OCI-LY7 (cell line): ENCODE results near the gene KLHL17. TPM values are rescaled to one million over a fixed set of nuclear protein-coding genes. Genes with fewer than 3 reads are reported as not detected.

Source experiments
- BruUV-seq: library from RNA; stranded (reverse); fragments of 400-500 nt; replicated peaks from 2 replicates; lab custom pipeline; 2021; lab: Mats Ljungman, UMichigan
- CTCF ChIA-PET: fragments of 300-600 bp; sonication (Branson Sonifier 250); formaldehyde crosslinking; loops from one replicate; lab custom pipeline; 2022; ENCODE audit warnings: antibody characterized with exemption; ENCODE audit not compliant: unreplicated experiment; lab: Charles Lee
- POLR2A ChIA-PET: fragments of 300-600 bp; sonication (Branson Sonifier 250); formaldehyde crosslinking; loops from one replicate; lab custom pipeline; 2022; ENCODE audit warnings: antibody characterized with exemption; lab: Charles Lee
- DNase-seq: peaks from one replicate; pipeline ENCODE4 v3.0.0-alpha.2; 2015; ENCODE audit warnings: low spot score
- H2AFZ ChIP-seq: fragments of 200-600 bp; sonication (generic), shearing (Covaris generic); 2 replicates; pipeline ENCODE4 v1.6.1; 2014; ENCODE audit warnings: mild to moderate bottlenecking, antibody characterized with exemption, low read length, moderate library complexity
- H3K27ac ChIP-seq: fragments of 200-600 bp; sonication (generic); 2 replicates; pipeline ENCODE4 v1.5.1; 2014; ENCODE audit warnings: mixed run types, low read depth, mild to moderate bottlenecking, moderate library complexity, low read length, inconsistent platforms; ENCODE audit not compliant: poor library complexity, severe bottlenecking
- H3K36me3 ChIP-seq: fragments of 200-600 bp; sonication (generic); 2 replicates; pipeline ENCODE4 v1.6.1; 2014; ENCODE audit warnings: mild to moderate bottlenecking, antibody characterized with exemption, low read length, moderate library complexity, mixed read lengths; ENCODE audit not compliant: insufficient read depth
- H3K4me1 ChIP-seq: fragments of 200-600 bp; sonication (generic); 2 replicates; pipeline ENCODE4 v1.5.1; 2014; ENCODE audit warnings: mild to moderate bottlenecking, low read length; ENCODE audit not compliant: insufficient read depth, poor library complexity, severe bottlenecking
- H3K4me2 ChIP-seq: fragments of 200-600 bp; sonication (generic); 2 replicates; pipeline ENCODE4 v1.6.1; 2014; ENCODE audit warnings: mild to moderate bottlenecking, low read length
- H3K4me3 ChIP-seq: fragments of 200-600 bp; sonication (generic); 2 replicates; pipeline ENCODE4 v1.5.1; 2014; ENCODE audit warnings: mild to moderate bottlenecking, low read depth, low read length; ENCODE audit not compliant: poor library complexity, severe bottlenecking
- H3K79me2 ChIP-seq: fragments of 200-600 bp; sonication (generic); 2 replicates; pipeline ENCODE4 v1.6.1; 2016; ENCODE audit warnings: low read depth, mild to moderate bottlenecking, low read length, moderate library complexity, mixed read lengths; ENCODE audit not compliant: insufficient read depth
- H3K9me2 ChIP-seq: fragments of 200-600 bp; sonication (generic); 2 replicates; pipeline ENCODE4 v1.6.1; 2016; ENCODE audit warnings: mild to moderate bottlenecking, low read length, mixed read lengths; ENCODE audit not compliant: insufficient read depth
- H3K9me3 ChIP-seq: fragments of 200-600 bp; sonication (generic); 2 replicates; pipeline ENCODE4 v1.6.1; 2014; ENCODE audit warnings: mild to moderate bottlenecking, mixed run types, low read length, mixed read lengths
- H4K20me1 ChIP-seq: fragments of 200-600 bp; sonication (generic); 2 replicates; pipeline ENCODE4 v1.6.1; 2014; ENCODE audit warnings: mild to moderate bottlenecking, antibody characterized with exemption, low read length, moderate library complexity, mixed read lengths; ENCODE audit not compliant: insufficient read depth
- EZH2phosphoT487 ChIP-seq: fragments of 200-600 bp; sonication (generic); IDR thresholded peaks from 2 replicates; pipeline ENCODE4 v1.6.1; 2018; ENCODE audit warnings: low read depth, borderline replicate concordance, mild to moderate bottlenecking, mixed run types, antibody characterized with exemption, low read length, moderate library complexity, mixed read lengths
- intact Hi-C: fragments of 100-400 bp; cut with micrococcal nuclease; formaldehyde crosslinking; loops from one replicate; pipeline ENCODE4 v1.10.0; 2022; ENCODE audit not compliant: unreplicated experiment
- total RNA-seq, 2 experiments: library from RNA; depleted of rRNA in 1 of 2; stranded (reverse); fragments of >200 nt in 1 of 2; shearing (Covaris generic) in 1 of 2; gene quantifications; 2 replicates each; pipeline ENCODE4 v1.2.3, GENCODE V29; 2014 to 2022
- TF ChIP-seq, protein P1 (sequence below): fragments of 200-600 bp; sonication (generic); conservative IDR thresholded peaks from 2 replicates; pipeline ENCODE4 v1.5.1; 2014; ENCODE audit warnings: mild to moderate bottlenecking, antibody characterized with exemption, low read length, moderate library complexity, mixed read lengths

KLHL17 gene
- total RNA-seq, 2 experiments from 2014 or later: 21.7 to 23.3 TPM

- no peak overlapping the region for H3K27ac ChIP-seq
Measured at GRCh38 chr1:917076-917459, 43.3 kb upstream of the KLHL17 start.

GRCh38 chr1:917466-918091, 42.8 kb upstream of the KLHL17 start:
- POLR2A ChIA-PET: no interaction called here
- Histone ChIP-seq H2AFZ (no peak overlapping the region), H3K79me2 (no peaks in the 10 kb centered on the region), H4K20me1 (no peaks in the 10 kb centered on the region), H3K4me1 (peaks cover 18% of the 10 kb centered on the region), H3K4me2 (no peak overlapping the region), H3K9me3 (no peaks in the 10 kb centered on the region), H3K4me3 (no peak overlapping the region), H3K27ac (no peak overlapping the region), H3K9me2 (no peaks in the 10 kb centered on the region), H3K36me3 (no peaks in the 10 kb centered on the region)
- intact Hi-C loops: no loop called here
- no peak for DNase-seq
- TF ChIP-seq, protein P1, sequence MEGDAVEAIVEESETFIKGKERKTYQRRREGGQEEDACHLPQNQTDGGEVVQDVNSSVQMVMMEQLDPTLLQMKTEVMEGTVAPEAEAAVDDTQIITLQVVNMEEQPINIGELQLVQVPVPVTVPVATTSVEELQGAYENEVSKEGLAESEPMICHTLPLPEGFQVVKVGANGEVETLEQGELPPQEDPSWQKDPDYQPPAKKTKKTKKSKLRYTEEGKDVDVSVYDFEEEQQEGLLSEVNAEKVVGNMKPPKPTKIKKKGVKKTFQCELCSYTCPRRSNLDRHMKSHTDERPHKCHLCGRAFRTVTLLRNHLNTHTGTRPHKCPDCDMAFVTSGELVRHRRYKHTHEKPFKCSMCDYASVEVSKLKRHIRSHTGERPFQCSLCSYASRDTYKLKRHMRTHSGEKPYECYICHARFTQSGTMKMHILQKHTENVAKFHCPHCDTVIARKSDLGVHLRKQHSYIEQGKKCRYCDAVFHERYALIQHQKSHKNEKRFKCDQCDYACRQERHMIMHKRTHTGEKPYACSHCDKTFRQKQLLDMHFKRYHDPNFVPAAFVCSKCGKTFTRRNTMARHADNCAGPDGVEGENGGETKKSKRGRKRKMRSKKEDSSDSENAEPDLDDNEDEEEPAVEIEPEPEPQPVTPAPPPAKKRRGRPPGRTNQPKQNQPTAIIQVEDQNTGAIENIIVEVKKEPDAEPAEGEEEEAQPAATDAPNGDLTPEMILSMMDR: no peak
- TF ChIP-seq EZH2phosphoT487: no peak
- CTCF ChIA-PET: no interaction called here
- no TSS peak for BruUV-seq

More at GRCh38 chr1:917076-917459, 43.3 kb upstream of the KLHL17 start:
- no peaks in the 10 kb centered on the region for H4K20me1 ChIP-seq
- intact Hi-C loops: no loop called here
- no peaks in the 10 kb centered on the region for H3K36me3 ChIP-seq
- ChIA-PET POLR2A (no interaction called here), CTCF (no interaction called here)
- no peak overlapping the region for H3K4me3 ChIP-seq
- H3K9me2 ChIP-seq: no peaks in the 10 kb centered on the region
- no peak overlapping the region for H3K4me2 ChIP-seq
- no peaks in the 10 kb centered on the region for H3K79me2 ChIP-seq
- DNase-seq: no peak
- TF ChIP-seq EZH2phosphoT487: no peak
- TF ChIP-seq, protein P1: no peak
- H3K4me1 ChIP-seq: peaks cover 18% of the 10 kb centered on the region
- H2AFZ ChIP-seq: no peak overlapping the region
- no peaks in the 10 kb centered on the region for H3K9me3 ChIP-seq
- no TSS peak for BruUV-seq

DNA sequence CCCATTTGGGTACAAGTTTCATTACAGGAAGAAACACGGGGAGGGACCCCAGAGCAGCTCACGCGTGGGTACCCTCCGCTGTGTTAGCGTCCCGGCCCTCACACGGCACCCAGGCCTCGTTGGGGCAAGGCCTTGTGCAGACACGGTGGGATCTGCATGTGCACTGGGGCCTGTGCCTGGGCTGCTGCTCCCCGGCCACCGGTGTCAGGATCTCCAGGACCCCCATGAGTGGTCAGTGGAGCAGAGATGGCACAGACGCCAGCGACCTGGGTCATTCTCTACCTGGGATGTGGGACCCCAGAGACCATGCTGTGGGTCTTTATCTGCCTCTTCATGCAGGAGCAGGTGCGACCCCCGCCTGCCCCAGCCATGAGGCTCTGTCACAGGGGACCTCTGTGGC, 42.0 kb upstream of the KLHL17 start:
- Histone ChIP-seq H3K9me2 (no peaks in the 10 kb centered on the region), H3K4me2 (no peak overlapping the region), H3K4me3 (no peak overlapping the region), H3K4me1 (peaks cover 23% of the 10 kb centered on the region), H3K27ac (no peak overlapping the region), H2AFZ (no peak overlapping the region), H3K79me2 (no peaks in the 10 kb centered on the region), H4K20me1 (no peaks in the 10 kb centered on the region), H3K36me3 (no peaks in the 10 kb centered on the region), H3K9me3 (no peaks in the 10 kb centered on the region)
- DNase-seq: no peak
- no peak for TF ChIP-seq EZH2phosphoT487
- TF ChIP-seq, protein P1: no peak
- ChIA-PET CTCF (no interaction called here), POLR2A (no interaction called here)
- BruUV-seq: no TSS peak
- intact Hi-C loops: no loop called here
